PFSK-1 (cell line): ENCODE data around the gene RPL15.

Experiments
- FOXP2 ChIP-seq: optimal IDR thresholded peaks from 2 replicates; pipeline ENCODE3; 2011; ENCODE audit warnings: borderline replicate concordance, control low read depth, inconsistent platforms; ENCODE audit not compliant: insufficient read depth; ENCODE audit errors: extremely low read length, extremely low read depth
- POLR2AphosphoS5 ChIP-seq: IDR thresholded peaks from 2 replicates; pipeline ENCODE4 v1.6.1; 2012; ENCODE audit warnings: low read depth, mild to moderate bottlenecking, control low read depth, low read length, moderate library complexity
- REST ChIP-seq, 2 experiments: IDR thresholded peaks; 2 replicates each; pipeline versions ENCODE4 v1.6.1 to v1.8.0; 2011 to 2012; ENCODE audit warnings: low read depth in 2 of 2, low read length in 2 of 2, control low read depth in 1 of 2, inconsistent platforms in 1 of 2, mild to moderate bottlenecking in 1 of 2, moderate library complexity in 1 of 2; ENCODE audit not compliant: insufficient read depth in 1 of 2
- SIN3A ChIP-seq: IDR thresholded peaks from 2 replicates; pipeline ENCODE4 v1.6.1; 2012; ENCODE audit warnings: mild to moderate bottlenecking, low read length, moderate library complexity, borderline replicate concordance; ENCODE audit not compliant: insufficient read depth
- TAF1 ChIP-seq: IDR thresholded peaks from 2 replicates; pipeline ENCODE4 v1.6.1; 2012; ENCODE audit warnings: low read length, control low read depth, borderline replicate concordance; ENCODE audit not compliant: insufficient read depth

The RPL15 gene

GRCh38 chr3:23872330-23872729, 44.6 kb upstream of the RPL15 start:
- TF ChIP-seq FOXP2 (no peak), SIN3A (no peak), TAF1 (no peak), POLR2AphosphoS5 (no peak), REST (IDR thresholded peaks at IDR 0.05; ENCODE audit: insufficient read depth in 1 of 2, low read depth in 2 of 2, low read length in 2 of 2) (no peak)

- TF ChIP-seq TAF1, result no peak
- TF ChIP-seq REST (IDR thresholded peaks at IDR 0.05; ENCODE audit: insufficient read depth in 1 of 2, low read depth in 2 of 2, low read length in 2 of 2), result no peak
- no peak for TF ChIP-seq SIN3A
- no peak for TF ChIP-seq POLR2AphosphoS5
- no peak for TF ChIP-seq FOXP2
Observed at GRCh38 chr3:23873941-23874340, 43.0 kb upstream of the RPL15 start.

GRCh38 chr3:23874359-23875112, 42.4 kb upstream of the RPL15 start:
- no peak for TF ChIP-seq SIN3A
- no peak for TF ChIP-seq FOXP2
- no peak for TF ChIP-seq REST (IDR thresholded peaks at IDR 0.05; ENCODE audit: insufficient read depth in 1 of 2, low read depth in 2 of 2, low read length in 2 of 2)
- no peak for TF ChIP-seq POLR2AphosphoS5
- no peak for TF ChIP-seq TAF1

- no peak for TF ChIP-seq POLR2AphosphoS5
- no peak for TF ChIP-seq REST (IDR thresholded peaks at IDR 0.05; ENCODE audit: insufficient read depth in 1 of 2, low read depth in 2 of 2, low read length in 2 of 2)
- TF ChIP-seq TAF1, result no peak
- TF ChIP-seq SIN3A, result no peak
- no peak for TF ChIP-seq FOXP2
Observed at GRCh38 chr3:23875113-23875725, 41.7 kb upstream of the RPL15 start.
